GM12801 (cell line): ENCODE measurements around the gene SULT1C4.

ENCODE experiments used
- CTCF ChIP-seq: IDR thresholded peaks from one replicate; pipeline ENCODE4 v1.5.1; 2011; ENCODE audit warnings: control low read depth; ENCODE audit not compliant: insufficient read length; ENCODE audit errors: extremely low read depth

SULT1C4 gene

GRCh38 chr2:108417254-108417653, 39.5 kb downstream of the SULT1C4 start:
- no peak for TF ChIP-seq CTCF

- TF ChIP-seq CTCF: no peak
Observed at GRCh38 chr2:108418416-108418815, 40.7 kb downstream of the SULT1C4 start.

GRCh38 chr2:108423067-108423466, 45.3 kb downstream of the SULT1C4 start:
- TF ChIP-seq CTCF: no peak

GRCh38 chr2:108423502-108424251, 45.9 kb downstream of the SULT1C4 start:
- no peak for TF ChIP-seq CTCF

- no peak for TF ChIP-seq CTCF
Observed at GRCh38 chr2:108428286-108429009, 50.7 kb downstream of the SULT1C4 start.

- no peak for TF ChIP-seq CTCF
Observed at GRCh38 chr2:108436976-108437375, 59.2 kb downstream of the SULT1C4 start.
